ENCODE measurements around the gene SELENOF. TPM values are rescaled to one million over a fixed set of nuclear protein-coding genes. Genes with fewer than 3 reads are reported as not detected.
A peak's percentile ranks its signal among the peaks of the same experiment; 100 is the strongest.

SELENOF gene
- total and polyA plus RNA-seq, 2 of the 13 experiments (the other 11 are each of a cell fraction or from before 2014, with no cell fraction given), result 133 to 163 TPM

GRCh38 chr1:86865973-86866637 lies 47.8 kb downstream of the SELENOF start:
- intact Hi-C loops (cut with micrococcal nuclease; ENCODE audit: unreplicated experiment), result no loop called here

GRCh38 chr1:86862920-86863319 lies 51.0 kb downstream of the SELENOF start:
- Histone ChIP-seq H3K27ac (ENCODE audit: extremely low read length, insufficient read depth, low read length) (no peak overlapping the region), H3K9me3 (ENCODE audit: low read length) (no peaks in the 10 kb centered on the region), H3K4me1 (ENCODE audit: insufficient read depth, low read length) (peaks cover 19% of the 10 kb centered on the region), H3K4me2 (ENCODE audit: low read depth, low read length) (no peak overlapping the region), H3K4me3 (replicated peaks in 1 of 3; ENCODE audit: insufficient read depth in 1 of 3, low read depth in 2 of 3, low read length in 3 of 3) (no peak overlapping the region), H2AFZ (ENCODE audit: low read length) (no peak overlapping the region), H3K36me3 (replicated peaks in 1 of 2; ENCODE audit: control insufficient read depth in 1 of 2, insufficient read depth in 2 of 2, low read length in 2 of 2) (peaks cover 1 to 13% of the 10 kb centered on the region in 2 experiments; a peak in 2 of 5 replicates), H3K9ac (ENCODE audit: insufficient read depth, low read depth, low read length) (no peak overlapping the region), H3K27me3 (ENCODE audit: control insufficient read depth in 1 of 2, insufficient read depth in 2 of 2, low read length in 2 of 2) (no peaks in the 10 kb centered on the region), H4K20me1 (ENCODE audit: insufficient read depth, low read length) (no peaks in the 10 kb centered on the region), H3K79me2 (ENCODE audit: insufficient read depth, low read length) (no peaks in the 10 kb centered on the region)
- BruUV-seq (replicated peaks), result TSS peak; percentile 79
- no peak for DNase-seq (ENCODE audit: low spot score)
- ChIA-PET CTCF (ENCODE audit: low intra/inter-chr PET ratio, low total read pairs) (no interaction called here), POLR2A (no interaction called here)
- no peak for ATAC-seq
- FAIRE-seq, result no peak
- TF ChIP-seq ZNF44 (CRISPR knock-in tag; IDR thresholded peaks at IDR 0.05) (no peak), ZNF317 (CRISPR knock-in tag; IDR thresholded peaks at IDR 0.05) (peak; percentile 63)
- TF ChIP-seq, protein P1, sequence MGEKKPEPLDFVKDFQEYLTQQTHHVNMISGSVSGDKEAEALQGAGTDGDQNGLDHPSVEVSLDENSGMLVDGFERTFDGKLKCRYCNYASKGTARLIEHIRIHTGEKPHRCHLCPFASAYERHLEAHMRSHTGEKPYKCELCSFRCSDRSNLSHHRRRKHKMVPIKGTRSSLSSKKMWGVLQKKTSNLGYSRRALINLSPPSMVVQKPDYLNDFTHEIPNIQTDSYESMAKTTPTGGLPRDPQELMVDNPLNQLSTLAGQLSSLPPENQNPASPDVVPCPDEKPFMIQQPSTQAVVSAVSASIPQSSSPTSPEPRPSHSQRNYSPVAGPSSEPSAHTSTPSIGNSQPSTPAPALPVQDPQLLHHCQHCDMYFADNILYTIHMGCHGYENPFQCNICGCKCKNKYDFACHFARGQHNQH (CRISPR knock-in tag; IDR thresholded peaks at IDR 0.05), result no peak
- in situ Hi-C loops (cut with HindIII; ENCODE audit: extremely low pct_ligation_motif_present, low pct_unique_long_range_greater_than_20kb), result no loop called here
- intact Hi-C loops (cut with micrococcal nuclease; ENCODE audit: unreplicated experiment), result no loop called here
- WGBS (ENCODE audit: low lambda C conversion rate), result 100% methylated on average over 2 of the region's 2 CpGs

More at GRCh38 chr1:86865973-86866637, 47.8 kb downstream of the SELENOF start:
- Histone ChIP-seq H3K9ac (ENCODE audit: insufficient read depth, low read depth, low read length) (no peak overlapping the region), H3K9me3 (ENCODE audit: low read length) (no peaks in the 10 kb centered on the region), H3K4me2 (ENCODE audit: low read depth, low read length) (no peak overlapping the region), H3K27me3 (ENCODE audit: control insufficient read depth in 1 of 2, insufficient read depth in 2 of 2, low read length in 2 of 2) (no peaks in the 10 kb centered on the region), H3K4me3 (replicated peaks in 1 of 3; ENCODE audit: insufficient read depth in 1 of 3, low read depth in 2 of 3, low read length in 3 of 3) (no peak overlapping the region), H4K20me1 (ENCODE audit: insufficient read depth, low read length) (no peaks in the 10 kb centered on the region), H3K4me1 (ENCODE audit: insufficient read depth, low read length) (peaks cover 5% of the 10 kb centered on the region), H3K79me2 (ENCODE audit: insufficient read depth, low read length) (no peaks in the 10 kb centered on the region), H3K36me3 (replicated peaks in 1 of 2; ENCODE audit: control insufficient read depth in 1 of 2, insufficient read depth in 2 of 2, low read length in 2 of 2) (peaks cover 1 to 13% of the 10 kb centered on the region in 2 experiments; a peak in 3 of 5 replicates), H3K27ac (ENCODE audit: extremely low read length, insufficient read depth, low read length) (no peak overlapping the region), H2AFZ (ENCODE audit: low read length) (no peak overlapping the region)
- WGBS (ENCODE audit: low lambda C conversion rate), result 77% methylated on average over 6 of the region's 6 CpGs
- in situ Hi-C loops (cut with HindIII; ENCODE audit: extremely low pct_ligation_motif_present, low pct_unique_long_range_greater_than_20kb), result no loop called here
- BruUV-seq (replicated peaks), result no TSS peak
- ChIA-PET POLR2A (no interaction called here), CTCF (ENCODE audit: low intra/inter-chr PET ratio, low total read pairs) (no interaction called here)
- DNase-seq (ENCODE audit: low spot score) (no peak), FAIRE-seq (no peak), ATAC-seq (no peak)
- TF ChIP-seq PHF20 (CRISPR knock-in tag; IDR thresholded peaks at IDR 0.05), result no peak
- TF ChIP-seq AGO1 (IDR thresholded peaks at IDR 0.05; ENCODE audit: low read depth, low read length, poor library complexity, severe bottlenecking), result no peak
- no peak for TF ChIP-seq ZNF652 (CRISPR knock-in tag; IDR thresholded peaks at IDR 0.05; ENCODE audit: borderline replicate concordance, low read depth)
- TF ChIP-seq NCOA1 (CRISPR knock-in tag; IDR thresholded peaks at IDR 0.05), result no peak
- TF ChIP-seq, protein P2, sequence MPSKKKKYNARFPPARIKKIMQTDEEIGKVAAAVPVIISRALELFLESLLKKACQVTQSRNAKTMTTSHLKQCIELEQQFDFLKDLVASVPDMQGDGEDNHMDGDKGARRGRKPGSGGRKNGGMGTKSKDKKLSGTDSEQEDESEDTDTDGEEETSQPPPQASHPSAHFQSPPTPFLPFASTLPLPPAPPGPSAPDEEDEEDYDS (CRISPR knock-in tag; IDR thresholded peaks at IDR 0.05), result no peak
- TF ChIP-seq, protein P3, sequence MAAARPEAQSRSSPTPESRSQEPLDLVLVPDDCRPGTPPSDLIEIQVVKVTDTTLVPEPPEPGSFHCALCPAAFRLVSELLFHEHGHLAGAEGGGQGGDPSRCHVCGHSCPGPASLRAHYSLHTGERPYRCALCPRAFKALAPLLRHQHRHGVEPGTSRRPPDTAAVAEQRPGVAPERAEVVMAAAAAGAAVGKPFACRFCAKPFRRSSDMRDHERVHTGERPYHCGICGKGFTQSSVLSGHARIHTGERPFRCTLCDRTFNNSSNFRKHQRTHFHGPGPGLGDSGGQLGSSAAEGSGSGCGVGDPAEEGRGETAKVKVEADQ (CRISPR knock-in tag; IDR thresholded peaks at IDR 0.05; ENCODE audit: borderline replicate concordance), result no peak
- TF ChIP-seq HMG20A (CRISPR knock-in tag; IDR thresholded peaks at IDR 0.05; ENCODE audit: borderline replicate concordance), result no peak
- no peak for TF ChIP-seq FOXM1 (CRISPR knock-in tag; IDR thresholded peaks at IDR 0.05)
- TF ChIP-seq CBX1 (IDR thresholded peaks at IDR 0.05; ENCODE audit: low read depth), result no peak
- no peak for TF ChIP-seq ZFP41 (CRISPR knock-in tag; IDR thresholded peaks at IDR 0.05; ENCODE audit: borderline replicate concordance)
